Pons (tissue), 1 donor: Measurements from ENCODE around the gene LDHD.

Experiments
- DNase-seq: peaks from one replicate; pipeline ENCODE4 v3.0.0-alpha.2; 2016; ENCODE audit warnings: low spot score

The LDHD gene

DNA sequence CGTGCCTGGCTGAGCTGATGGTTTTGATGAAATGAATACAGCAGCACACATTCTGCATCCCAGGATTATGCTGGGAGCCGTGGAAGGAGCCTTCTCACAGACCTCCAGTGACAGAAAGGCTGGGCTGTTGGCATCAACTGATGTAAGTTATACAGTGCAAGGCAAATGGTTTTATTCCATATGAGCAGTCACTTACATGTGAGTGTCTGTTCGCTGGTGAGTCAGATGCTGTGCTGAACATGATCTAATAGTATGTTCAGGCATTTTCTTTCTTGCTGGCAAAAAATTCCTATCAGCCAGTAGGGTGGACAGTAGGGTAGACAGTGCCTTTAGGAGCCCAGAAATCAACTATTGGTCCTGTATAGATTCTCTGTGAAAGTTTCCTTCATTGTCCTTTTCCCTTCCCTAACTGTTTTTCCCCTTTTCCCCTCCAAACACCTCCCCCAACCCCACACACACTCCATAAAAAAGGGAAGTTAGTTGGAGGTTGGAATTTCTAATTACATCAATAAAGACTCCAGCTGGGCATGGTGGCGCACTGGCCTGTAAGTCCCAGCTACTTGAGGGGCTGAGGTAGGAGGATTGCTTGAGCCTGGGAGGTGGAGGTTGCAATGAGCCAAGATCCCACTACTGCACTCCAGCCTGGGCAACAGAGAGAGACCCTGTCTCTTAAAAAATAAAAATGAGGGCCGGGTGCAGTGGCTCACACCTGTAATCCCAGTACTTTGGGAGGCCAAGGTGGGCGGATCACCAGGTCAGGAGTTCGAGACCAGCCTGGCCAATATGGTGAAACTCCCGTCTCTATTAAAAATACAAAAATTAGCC, 36.2 kb downstream of the LDHD start:
- DNase-seq: no peak

DNA sequence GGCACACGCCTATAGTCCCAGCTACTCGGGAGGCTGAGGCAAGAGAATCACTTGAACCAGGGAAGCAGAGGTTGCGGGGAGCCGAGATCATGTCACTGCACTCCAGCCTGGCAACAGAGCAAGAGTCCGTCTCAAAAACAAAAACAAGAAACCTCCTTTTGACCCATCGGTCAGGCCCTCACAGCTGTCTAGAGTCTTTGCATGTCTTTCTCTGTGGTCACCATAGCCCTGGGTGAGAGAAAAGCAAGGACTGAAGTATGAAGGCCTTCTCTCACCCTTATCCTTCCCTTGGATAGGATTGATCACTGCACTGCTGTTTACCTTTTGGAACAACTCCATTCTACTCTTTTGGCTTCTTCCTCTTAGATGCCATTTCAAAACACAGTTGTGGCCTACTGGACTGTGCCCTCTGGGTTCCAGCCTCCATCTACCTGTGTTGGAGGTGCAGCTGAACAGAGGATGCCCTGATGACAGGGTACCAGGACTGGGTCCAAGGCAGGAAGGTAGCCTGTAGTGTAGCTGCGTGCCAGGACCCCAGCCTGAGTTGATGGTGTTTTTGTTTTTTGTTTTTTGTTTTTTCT, 37.1 kb downstream of the LDHD start:
- DNase-seq: no peak

- no peak for DNase-seq
Measured at GRCh38 chr16:75078886-75079285, 37.7 kb downstream of the LDHD start.

DNA sequence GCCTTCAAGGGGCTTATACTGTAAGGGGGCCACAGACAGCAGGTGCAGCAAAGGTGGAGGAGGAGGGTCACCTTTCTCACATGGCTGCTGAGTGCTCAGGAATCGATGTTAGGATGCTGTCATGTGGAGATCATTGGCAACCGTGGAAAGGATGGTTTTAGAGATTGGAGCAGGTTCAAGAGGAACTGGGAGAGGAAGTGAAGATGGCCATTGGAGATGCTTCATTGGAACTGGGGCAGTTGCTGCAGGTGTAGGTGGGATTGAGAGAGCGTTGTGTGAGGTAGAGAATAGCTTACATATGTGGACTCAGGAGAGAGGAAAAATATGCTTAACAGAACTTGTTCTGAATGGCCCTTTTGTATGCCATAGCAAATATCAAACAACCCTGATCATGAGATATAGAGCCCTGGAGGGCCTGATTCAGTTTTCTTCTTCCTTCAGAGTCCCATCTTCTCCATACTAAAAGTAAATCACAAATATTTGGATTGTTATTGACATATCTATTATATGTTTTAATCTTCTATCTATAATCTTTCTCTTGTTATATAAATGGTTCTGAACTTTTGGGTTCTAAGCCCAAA, 40.8 kb downstream of the LDHD start:
- DNase-seq: no peak

- no peak for DNase-seq
Measured at GRCh38 chr16:75074920-75075687, 41.5 kb downstream of the LDHD start.

DNA sequence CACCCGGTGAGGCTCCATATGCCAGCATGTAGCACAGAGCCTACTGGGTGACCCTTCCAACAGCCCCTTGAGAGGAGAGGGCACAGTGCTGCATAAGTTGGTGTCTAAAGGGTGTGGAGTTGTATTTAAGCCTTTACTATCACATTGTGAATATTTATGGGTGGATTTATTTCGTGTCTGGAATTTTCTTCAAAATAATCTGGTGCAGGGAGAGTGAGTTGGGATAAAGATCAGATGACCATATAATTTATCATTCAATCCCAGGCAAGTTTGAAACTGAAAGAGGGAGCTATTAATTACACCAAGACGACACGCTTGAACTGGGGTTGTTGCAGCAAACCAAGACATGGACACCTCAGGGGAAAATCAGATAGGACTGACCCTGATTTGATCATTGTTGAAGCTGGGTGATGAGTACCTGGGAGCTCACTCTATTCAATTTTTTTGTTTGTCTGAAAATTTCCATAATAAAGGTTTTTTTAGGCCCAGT, 42.2 kb downstream of the LDHD start:
- DNase-seq: no peak

DNA sequence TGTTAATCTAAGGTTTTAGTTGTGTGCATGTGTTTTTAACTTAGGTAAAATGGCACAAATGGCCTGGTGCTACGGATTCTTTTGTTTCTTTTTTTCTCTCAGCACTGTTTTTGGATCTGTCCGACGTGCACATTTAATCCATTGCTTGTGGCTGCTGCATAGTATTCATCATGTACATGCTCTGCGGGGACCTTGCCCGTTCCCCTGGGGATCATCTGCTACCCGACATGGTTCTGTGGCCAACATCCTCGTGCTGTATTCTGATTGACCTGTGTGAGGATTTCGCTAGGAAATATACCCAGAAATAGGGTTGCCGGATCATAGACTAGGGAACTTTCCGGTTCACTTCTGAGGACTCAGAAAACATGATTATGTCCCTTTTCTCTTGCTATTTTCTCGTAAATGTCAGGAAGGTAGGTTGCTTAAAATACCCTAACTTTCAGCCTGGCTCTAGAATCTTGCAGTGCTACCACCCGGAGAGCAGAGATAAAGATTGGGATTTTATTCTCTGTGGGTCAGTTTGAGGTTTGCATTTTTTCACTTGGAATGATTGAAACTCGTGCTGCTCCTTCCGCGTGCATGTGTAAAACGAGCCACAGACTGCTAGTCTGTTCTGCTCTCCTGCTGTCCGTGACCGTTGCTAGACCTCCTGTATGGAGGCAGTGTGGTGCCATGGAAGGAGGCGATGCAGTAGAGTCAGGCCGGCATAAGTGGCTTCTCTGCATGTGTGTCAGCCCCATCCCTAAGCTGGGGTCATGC, 42.9 kb downstream of the LDHD start:
- DNase-seq: no peak

GRCh38 chr16:75072239-75072947, 44.2 kb downstream of the LDHD start:
- no peak for DNase-seq

DNA sequence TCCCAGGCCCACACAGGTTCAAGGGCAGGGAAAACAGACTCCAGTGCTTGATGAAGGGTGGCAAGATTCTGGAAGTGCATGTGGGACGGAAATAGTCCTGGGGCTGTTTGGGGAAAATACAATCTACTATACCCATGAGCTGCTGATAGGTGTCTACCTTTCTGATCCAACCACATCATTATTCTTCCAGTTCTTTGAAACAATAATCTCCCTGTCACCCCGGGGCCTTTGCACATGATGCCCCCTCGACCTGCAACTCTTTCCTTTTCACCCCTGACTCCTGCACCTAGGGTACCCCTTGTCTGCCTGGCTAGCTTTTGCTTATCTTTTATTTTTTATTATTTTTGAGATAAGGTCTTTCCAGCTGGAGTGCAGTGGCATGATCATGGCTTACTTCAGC, 45.0 kb downstream of the LDHD start:
- no peak for DNase-seq

- peak; percentile 70 for DNase-seq
Measured at GRCh38 chr16:75070012-75070841, 46.4 kb downstream of the LDHD start.

DNA sequence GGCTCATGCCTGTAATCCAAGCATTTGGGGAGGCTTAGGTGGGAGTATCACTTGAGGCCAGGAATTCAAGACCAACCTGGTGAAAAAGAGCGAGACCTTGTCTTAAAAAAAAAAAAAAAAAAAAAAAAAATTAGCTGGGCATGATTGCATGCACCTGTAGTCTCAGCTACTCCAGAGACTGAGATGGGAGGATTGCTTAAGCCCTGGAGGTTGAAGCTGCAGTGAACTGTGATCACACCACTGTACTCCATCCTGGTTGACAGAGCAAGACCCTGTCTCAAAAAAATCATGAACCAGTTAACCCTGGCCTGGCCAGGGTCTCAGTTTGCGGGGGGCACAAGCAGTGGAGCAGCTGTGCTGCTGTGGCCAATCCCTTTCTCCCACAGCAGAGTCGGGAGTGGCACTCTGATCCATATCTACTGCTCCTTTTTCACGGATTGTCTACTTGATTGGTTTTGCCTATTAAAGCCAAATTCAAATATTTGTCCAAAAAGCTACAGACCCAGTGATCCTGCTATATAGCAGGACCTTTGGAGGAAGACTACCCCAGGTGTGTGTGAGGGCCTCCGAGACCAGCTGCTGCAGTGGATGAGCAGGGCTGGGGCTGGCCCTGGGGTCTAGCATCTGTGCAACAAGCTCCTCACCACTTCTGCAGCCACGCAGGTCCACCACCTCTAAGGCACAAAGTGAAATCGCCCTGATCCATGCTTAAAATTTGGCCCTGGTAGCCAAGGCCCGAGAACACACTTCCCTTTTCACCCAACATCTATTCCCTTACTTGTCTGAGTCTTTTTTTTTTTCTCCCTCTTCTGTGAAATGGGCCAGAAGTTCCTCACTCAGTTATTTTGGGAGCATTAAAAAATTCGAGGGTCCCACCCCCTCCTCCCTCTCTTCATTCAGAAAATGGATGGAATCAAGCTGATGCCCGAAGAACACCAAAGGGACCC, 48.2 kb downstream of the LDHD start:
- no peak for DNase-seq

- DNase-seq: no peak
Measured at GRCh38 chr16:75066861-75067447, 49.6 kb downstream of the LDHD start.

- DNase-seq: no peak
Measured at GRCh38 chr16:75065521-75066149, 50.9 kb downstream of the LDHD start.

DNA sequence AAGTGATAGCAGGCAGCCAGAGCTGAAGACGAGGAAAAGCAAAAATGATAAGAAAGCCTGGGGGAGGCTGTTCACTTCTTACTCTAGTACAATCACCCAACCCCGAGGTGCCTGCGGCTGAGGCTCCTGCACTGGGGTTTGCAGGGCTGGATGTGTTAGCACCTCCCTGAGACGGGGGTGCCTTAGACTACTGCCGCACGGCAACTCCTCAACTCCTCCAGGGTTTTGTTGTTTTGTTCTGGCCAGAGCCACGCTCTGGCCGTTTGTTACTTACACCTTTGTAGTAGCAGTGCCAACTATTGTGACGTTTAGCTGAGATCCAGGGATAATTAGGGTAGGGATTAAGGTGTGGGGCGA, 51.5 kb downstream of the LDHD start:
- DNase-seq: no peak

DNA sequence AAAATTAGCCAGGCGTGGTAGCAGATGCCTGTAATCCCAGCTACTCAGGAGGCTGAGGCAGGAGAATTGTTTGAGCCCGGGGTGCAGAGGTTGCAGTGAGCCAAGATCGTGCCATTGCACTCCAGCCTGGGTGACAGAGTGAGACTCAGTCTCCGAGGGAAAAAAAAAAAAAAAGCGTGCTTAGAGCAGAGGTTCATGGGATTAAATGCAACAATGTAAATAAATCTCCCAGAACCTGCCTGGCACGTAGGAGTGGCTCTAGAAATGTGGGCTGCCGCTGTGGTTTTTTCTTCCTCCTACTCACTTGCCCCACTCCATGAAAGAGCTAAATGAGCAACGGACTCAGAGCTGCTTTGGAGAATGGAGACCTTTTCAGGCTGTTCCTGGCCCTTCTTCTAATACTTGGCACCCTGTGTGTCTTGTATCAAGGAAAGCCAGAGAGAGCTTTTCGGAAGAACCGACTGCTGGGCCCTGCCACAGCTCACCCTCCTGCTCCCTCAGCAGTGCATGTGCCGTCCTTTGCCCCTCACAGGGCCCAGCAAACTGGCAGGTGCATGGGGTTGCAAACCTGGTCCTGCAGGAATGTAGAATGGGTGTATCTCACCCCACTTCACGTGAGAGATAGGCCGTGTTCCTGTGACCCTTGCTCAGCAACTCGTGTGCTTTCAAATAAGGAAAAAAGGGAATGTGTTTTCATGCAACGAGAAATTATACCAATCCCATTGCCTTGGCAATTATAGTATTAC, 52.0 kb downstream of the LDHD start:
- DNase-seq: no peak

DNA sequence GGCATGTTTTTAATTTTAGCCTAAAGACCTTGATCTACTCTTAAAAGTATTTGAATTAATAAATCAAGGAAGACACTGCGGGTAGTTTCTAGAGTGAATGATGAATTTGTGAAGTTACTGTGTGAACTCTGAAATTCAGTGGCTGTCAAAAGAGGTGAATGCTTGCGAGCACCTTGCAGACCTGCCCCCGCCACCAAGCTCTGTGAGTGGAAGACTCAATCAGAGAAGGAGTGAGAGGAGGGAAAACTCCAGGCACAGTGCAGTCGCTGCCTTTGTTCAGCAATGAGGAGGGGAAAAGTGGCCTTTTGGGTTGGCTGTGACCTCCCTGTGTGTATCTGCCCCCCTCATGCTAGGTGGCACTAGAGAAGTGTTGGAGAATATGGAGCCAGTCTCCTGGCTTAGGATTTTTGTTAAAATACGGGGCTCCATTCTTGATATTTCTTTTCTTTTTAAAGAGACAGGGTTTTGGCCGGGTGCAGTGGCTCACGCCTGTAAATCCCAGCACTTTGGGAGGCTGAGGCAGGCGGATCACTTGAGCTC, 53.0 kb downstream of the LDHD start:
- DNase-seq: no peak

- DNase-seq: no peak
Measured at GRCh38 chr16:75062976-75063346, 53.6 kb downstream of the LDHD start.
